Muscle of leg (tissue), 11 donors: ENCODE results near the gene HABP4. TPM values are rescaled to one million over a fixed set of nuclear protein-coding genes. Genes with fewer than 3 reads are reported as not detected.

ENCODE experiments used
- DNase-seq: peaks from one replicate; pipeline ENCODE4 v3.0.0; 2013
- H3K27ac ChIP-seq: one replicate; pipeline ENCODE4 v1.5.1; 2013; ENCODE audit warnings: mild to moderate bottlenecking, low read length, control low read depth
- H3K27me3 ChIP-seq: one replicate; pipeline ENCODE4 v1.6.1; 2013; ENCODE audit warnings: low read length; ENCODE audit not compliant: control insufficient read depth, insufficient read depth
- H3K36me3 ChIP-seq: one replicate; pipeline ENCODE4 v1.6.1; 2013; ENCODE audit warnings: low read length; ENCODE audit not compliant: control insufficient read depth, insufficient read depth
- H3K4me1 ChIP-seq: one replicate; pipeline ENCODE4 v1.6.1; 2013; ENCODE audit warnings: low read length; ENCODE audit not compliant: control insufficient read depth, insufficient read depth
- H3K4me3 ChIP-seq: one replicate; pipeline ENCODE4 v1.5.1; 2013; ENCODE audit warnings: low read length, control low read depth
- H3K9me3 ChIP-seq: replicated peaks from 2 replicates; pipeline ENCODE4 v1.6.1; 2013; ENCODE audit warnings: low read depth, low read length; ENCODE audit not compliant: control insufficient read depth
- WGBS: methylation state at CpG from one replicate; pipeline ENCODE4 v1.1.5; 2013; ENCODE audit warnings: missing lambda C conversion rate; ENCODE audit not compliant: insufficient coverage; 5-methylcytosine and 5-hydroxymethylcytosine counted together
- polyA plus RNA-seq, 8 donors: library from polyadenylated mRNA; unstranded; fragments of 120-200 nt; gene quantifications; one replicate each; pipeline versions ENCODE4 v1.2.1 to v1.2.3, GENCODE V29; 2013; ENCODE audit warnings: inconsistent platforms in 1 of 8, low replicate concordance in 1 of 8; ENCODE audit not compliant: insufficient read length in 8 of 8, insufficient read depth in 1 of 8
- total RNA-seq: library from RNA; stranded (reverse); fragments of 120-200 nt; gene quantifications from one replicate; pipeline ENCODE4 v1.2.4, GENCODE V29; 2013

Gene HABP4
- total and polyA plus RNA-seq, 9 donors = 7.7 to 15.4 (median 12.2) TPM

DNA sequence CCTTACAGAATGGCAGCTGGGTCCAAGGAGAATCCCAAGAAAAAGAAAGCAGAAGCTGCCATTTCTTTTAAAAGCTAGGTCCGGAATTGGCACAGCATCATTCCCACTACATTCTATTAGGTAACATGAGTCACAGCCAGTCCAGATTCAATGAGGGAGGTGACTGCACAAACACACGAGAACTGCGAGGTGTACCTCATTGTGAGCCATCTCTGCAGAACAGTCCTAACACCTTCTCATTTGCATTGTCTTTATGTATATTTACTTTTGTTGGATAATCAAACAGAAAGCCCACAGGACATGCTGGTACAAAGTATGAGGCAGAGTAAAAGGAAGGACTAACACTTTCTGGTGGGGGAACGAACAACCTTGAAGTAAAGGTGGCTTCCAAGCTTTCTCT lies 14.6 kb upstream of the HABP4 start:
- no peak for DNase-seq
- Histone ChIP-seq H3K9me3 (no peaks in the 10 kb centered on the region), H3K36me3 (no peaks in the 10 kb centered on the region), H3K27me3 (no peaks in the 10 kb centered on the region), H3K4me1 (no peaks in the 10 kb centered on the region), H3K4me3 (no peak overlapping the region), H3K27ac (no peak overlapping the region)
- WGBS = 90% methylated on average over 1 of the region's 4 CpGs

GRCh38 chr9:96436063-96436455 lies 13.9 kb upstream of the HABP4 start:
- Histone ChIP-seq H3K27ac (no peak overlapping the region), H3K4me1 (no peaks in the 10 kb centered on the region), H3K9me3 (no peaks in the 10 kb centered on the region), H3K27me3 (no peaks in the 10 kb centered on the region), H3K4me3 (no peak overlapping the region), H3K36me3 (no peaks in the 10 kb centered on the region)
- 95% methylated on average over 2 of the region's 2 CpGs for WGBS
- DNase-seq = no peak

DNA sequence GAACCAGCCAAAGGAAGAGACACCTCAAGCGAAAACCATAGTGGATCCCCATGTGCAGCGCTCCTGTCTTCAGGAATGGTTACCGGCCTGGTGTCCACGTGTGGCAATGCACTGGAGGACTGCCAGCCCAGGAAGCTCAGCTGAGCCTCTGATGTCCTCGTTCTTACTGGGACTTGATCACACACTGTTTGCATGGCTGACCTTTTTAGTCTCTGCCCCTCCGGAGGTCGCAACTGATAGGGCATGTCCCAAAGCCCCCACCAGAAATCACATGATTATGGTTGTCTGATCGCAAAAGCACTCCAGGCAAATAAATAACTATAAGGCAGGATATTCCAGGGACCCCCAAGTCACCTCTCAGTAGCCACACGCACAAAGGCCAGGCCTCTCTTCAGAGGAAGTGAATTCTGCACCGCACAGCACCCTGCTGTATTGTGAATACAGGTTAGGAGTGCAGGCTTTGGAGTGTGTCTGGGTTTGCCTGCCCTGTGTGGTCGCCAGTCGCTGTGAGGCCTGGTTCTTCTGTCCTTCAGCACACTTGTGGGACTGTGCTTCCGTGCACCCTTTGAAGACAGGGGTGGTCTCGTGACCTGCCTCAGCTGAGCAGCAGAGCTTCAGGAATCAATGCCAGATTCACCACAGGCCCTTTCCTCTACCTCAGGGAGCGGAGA lies 13.4 kb upstream of the HABP4 start:
- no peak overlapping the region for H3K4me3 ChIP-seq
- no peaks in the 10 kb centered on the region for H3K27me3 ChIP-seq
- WGBS = 70% methylated on average over 10 of the region's 15 CpGs
- no peaks in the 10 kb centered on the region for H3K36me3 ChIP-seq
- H3K27ac ChIP-seq = no peak overlapping the region
- DNase-seq = no peak
- no peaks in the 10 kb centered on the region for H3K4me1 ChIP-seq
- no peaks in the 10 kb centered on the region for H3K9me3 ChIP-seq

DNA sequence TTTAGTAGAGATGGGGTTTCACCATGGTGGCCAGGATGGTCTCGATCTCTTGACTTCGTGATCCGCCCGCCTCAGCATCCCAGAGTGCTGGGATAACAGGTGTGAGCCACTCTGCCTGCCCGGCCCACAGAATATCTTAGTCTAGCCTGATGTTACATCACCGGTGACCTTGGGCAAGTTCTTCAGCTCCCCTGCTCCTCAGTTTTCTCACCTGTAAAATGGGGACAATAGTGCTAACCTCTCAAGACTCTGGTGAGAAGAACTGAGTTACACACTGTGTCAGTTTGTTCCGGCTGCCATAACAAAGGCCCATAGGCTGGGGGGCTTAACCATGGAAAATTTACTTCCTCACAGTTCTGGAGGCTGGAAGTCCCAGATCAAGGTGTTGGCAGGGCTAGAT lies 12.5 kb upstream of the HABP4 start:
- no peak overlapping the region for H3K4me3 ChIP-seq
- no peaks in the 10 kb centered on the region for H3K36me3 ChIP-seq
- no peaks in the 10 kb centered on the region for H3K9me3 ChIP-seq
- no peak overlapping the region for H3K27ac ChIP-seq
- DNase-seq = no peak
- no peaks in the 10 kb centered on the region for H3K4me1 ChIP-seq
- H3K27me3 ChIP-seq = no peaks in the 10 kb centered on the region
- 86% methylated on average over 6 of the region's 7 CpGs for WGBS

- Histone ChIP-seq H3K36me3 (no peaks in the 10 kb centered on the region), H3K4me3 (no peak overlapping the region), H3K9me3 (no peaks in the 10 kb centered on the region), H3K4me1 (no peaks in the 10 kb centered on the region), H3K27me3 (no peaks in the 10 kb centered on the region), H3K27ac (no peak overlapping the region)
- WGBS = 71% methylated on average over 1 of the region's 5 CpGs
- DNase-seq = no peak
Observed at GRCh38 chr9:96440671-96441199, 9.2 kb upstream of the HABP4 start.

DNA sequence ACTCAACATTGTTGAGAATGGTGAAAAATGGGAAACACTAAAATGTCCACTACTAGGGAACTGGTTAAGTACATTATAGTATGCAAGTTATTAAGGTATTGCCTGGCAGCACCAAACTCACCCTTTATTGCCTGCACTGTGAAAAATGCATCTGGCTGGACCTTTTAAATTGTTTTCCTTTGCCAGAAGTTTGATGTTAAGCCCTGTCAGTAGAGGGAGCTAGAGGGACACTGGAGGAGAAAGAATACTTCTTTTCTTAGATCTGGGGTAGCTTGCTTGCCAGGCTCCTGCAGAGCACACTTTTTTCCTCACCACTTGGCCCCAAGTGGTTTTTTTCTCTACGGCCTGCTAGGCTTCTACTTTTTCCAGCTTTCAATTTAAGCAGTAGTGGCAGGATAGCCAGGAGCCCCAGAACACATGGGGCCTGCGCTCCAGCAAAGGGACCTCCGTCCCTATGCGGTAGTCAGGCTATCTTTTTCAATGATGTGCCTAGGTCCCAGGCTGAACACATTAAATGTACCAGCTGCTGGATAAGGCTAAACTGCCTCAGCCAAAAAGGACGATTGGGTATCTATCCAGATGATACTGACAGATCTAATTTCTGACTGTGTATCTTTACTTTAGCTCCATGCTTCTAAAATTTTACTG lies 8.0 kb upstream of the HABP4 start:
- Histone ChIP-seq H3K4me1 (no peaks in the 10 kb centered on the region), H3K4me3 (no peak overlapping the region), H3K27me3 (no peaks in the 10 kb centered on the region), H3K36me3 (no peaks in the 10 kb centered on the region), H3K27ac (no peak overlapping the region), H3K9me3 (no peaks in the 10 kb centered on the region)
- DNase-seq = no peak
- WGBS = 91% methylated on average over 3 of the region's 5 CpGs

- no peak overlapping the region for H3K27ac ChIP-seq
- DNase-seq = no peak
- H3K9me3 ChIP-seq = no peaks in the 10 kb centered on the region
- no peaks in the 10 kb centered on the region for H3K4me1 ChIP-seq
- H3K36me3 ChIP-seq = no peaks in the 10 kb centered on the region
- H3K4me3 ChIP-seq = no peak overlapping the region
- WGBS = no CpG with 5 or more reads among the region's 3 CpGs
- peaks cover 3% of the 10 kb centered on the region for H3K27me3 ChIP-seq
Observed at GRCh38 chr9:96442491-96442890, 7.5 kb upstream of the HABP4 start.

- WGBS = 60% methylated on average over 2 of the region's 3 CpGs
- Histone ChIP-seq H3K27me3 (peaks cover 16% of the 10 kb centered on the region), H3K36me3 (no peaks in the 10 kb centered on the region), H3K4me3 (no peak overlapping the region), H3K27ac (no peak overlapping the region), H3K9me3 (no peaks in the 10 kb centered on the region), H3K4me1 (peaks cover 10% of the 10 kb centered on the region)
- no peak for DNase-seq
Observed at GRCh38 chr9:96447406-96447805, 2.6 kb upstream of the HABP4 start.

- Histone ChIP-seq H3K4me3 (no peak overlapping the region), H3K27ac (no peak overlapping the region), H3K27me3 (peaks cover 16% of the 10 kb centered on the region), H3K4me1 (peaks cover 10% of the 10 kb centered on the region), H3K36me3 (no peaks in the 10 kb centered on the region), H3K9me3 (no peaks in the 10 kb centered on the region)
- 93% methylated on average over 3 of the region's 11 CpGs for WGBS
- peak; percentile 11 for DNase-seq
Observed at GRCh38 chr9:96448546-96449170, 1.3 kb upstream of the HABP4 start.

DNA sequence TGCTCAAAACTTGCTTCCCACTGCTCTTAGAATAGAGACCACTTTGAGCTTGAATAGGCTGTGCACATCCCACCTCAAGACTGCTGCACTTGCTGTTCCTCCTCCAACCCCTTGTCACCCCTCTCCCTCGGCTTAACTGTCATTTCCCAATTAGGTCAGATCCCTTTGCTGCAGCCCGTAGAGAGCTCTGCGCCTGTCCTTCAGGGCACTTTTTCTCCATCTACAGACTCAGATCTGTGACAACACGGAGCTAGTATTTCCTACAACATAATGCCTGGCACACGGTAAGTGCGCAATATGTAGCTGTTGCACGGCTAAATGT lies 485 bp upstream of the HABP4 start:
- Histone ChIP-seq H3K4me1 (peaks cover 10% of the 10 kb centered on the region), H3K36me3 (no peaks in the 10 kb centered on the region), H3K27ac (peak overlapping the region; percentile 55), H3K27me3 (peaks cover 16% of the 10 kb centered on the region), H3K9me3 (no peaks in the 10 kb centered on the region), H3K4me3 (peak overlapping the region; percentile 53)
- WGBS = 3% methylated on average over 7 of the region's 7 CpGs
- no peak for DNase-seq
